Gastroesophageal sphincter (tissue), 3 donors: ENCODE data around the gene CYP4F22.

ENCODE experiments used
- POLR2A ChIP-seq, 2 donors: fragments of 450-650 bp; IDR thresholded peaks; one replicate each; pipeline ENCODE4 v1.6.1; 2017; ENCODE audit warnings: antibody characterized with exemption in 2 of 2, mild to moderate bottlenecking in 2 of 2, moderate library complexity in 1 of 2
- TF ChIP-seq, protein P1 (sequence below), 4 experiments: fragments of 200-600 bp in 2 of 4; fragments of 450-650 bp in 2 of 4; sonication (generic) in 1 of 4; IDR thresholded peaks; one replicate each; pipeline ENCODE4 v1.5.1; 2017 to 2019; ENCODE audit warnings: antibody characterized with exemption in 4 of 4, mild to moderate bottlenecking in 2 of 4, moderate library complexity in 2 of 4

DNA sequence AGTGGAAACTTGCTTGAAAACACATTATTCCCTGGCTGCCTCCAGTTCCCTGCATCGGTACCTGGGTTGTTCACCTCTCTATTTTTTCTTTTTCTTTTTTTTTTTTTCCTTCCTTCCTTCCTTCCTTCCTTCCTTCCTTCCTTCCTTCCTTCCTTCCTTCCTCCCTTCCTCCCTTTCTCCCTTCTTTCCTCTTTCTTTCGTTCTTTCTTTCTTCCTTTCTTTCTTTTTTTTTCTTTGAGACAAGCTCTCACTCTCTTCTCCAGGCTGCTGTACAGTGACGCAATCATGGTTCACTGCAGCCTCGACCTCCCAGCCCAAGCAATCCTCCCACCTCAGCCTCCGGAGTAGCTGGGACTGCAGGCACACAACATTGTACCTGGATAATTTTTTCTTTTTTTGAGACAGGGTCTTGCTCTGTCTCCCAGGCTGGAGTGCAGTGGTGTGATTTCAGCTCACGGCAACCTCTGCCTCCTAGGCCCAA is 40.6 kb upstream of the CYP4F22 start:
- no peak for TF ChIP-seq POLR2A (IDR thresholded peaks at IDR 0.05)
- TF ChIP-seq, protein P1, sequence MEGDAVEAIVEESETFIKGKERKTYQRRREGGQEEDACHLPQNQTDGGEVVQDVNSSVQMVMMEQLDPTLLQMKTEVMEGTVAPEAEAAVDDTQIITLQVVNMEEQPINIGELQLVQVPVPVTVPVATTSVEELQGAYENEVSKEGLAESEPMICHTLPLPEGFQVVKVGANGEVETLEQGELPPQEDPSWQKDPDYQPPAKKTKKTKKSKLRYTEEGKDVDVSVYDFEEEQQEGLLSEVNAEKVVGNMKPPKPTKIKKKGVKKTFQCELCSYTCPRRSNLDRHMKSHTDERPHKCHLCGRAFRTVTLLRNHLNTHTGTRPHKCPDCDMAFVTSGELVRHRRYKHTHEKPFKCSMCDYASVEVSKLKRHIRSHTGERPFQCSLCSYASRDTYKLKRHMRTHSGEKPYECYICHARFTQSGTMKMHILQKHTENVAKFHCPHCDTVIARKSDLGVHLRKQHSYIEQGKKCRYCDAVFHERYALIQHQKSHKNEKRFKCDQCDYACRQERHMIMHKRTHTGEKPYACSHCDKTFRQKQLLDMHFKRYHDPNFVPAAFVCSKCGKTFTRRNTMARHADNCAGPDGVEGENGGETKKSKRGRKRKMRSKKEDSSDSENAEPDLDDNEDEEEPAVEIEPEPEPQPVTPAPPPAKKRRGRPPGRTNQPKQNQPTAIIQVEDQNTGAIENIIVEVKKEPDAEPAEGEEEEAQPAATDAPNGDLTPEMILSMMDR (IDR thresholded peaks at IDR 0.05) = no peak
